Prostate gland (tissue), 2 donors: ENCODE results near the gene PLEKHG2. TPM values are rescaled to one million over a fixed set of nuclear protein-coding genes. Genes with fewer than 3 reads are reported as not detected.

Experiments
- DNase-seq: peaks from one replicate; pipeline ENCODE4 v3.0.0-alpha.2; 2019; ENCODE audit warnings: low spot score
- H3K27ac ChIP-seq, 2 donors: fragments of 200-600 bp; sonication (generic); 2 replicates each; pipeline ENCODE4 v1.5.1; 2017 to 2019
- H3K27me3 ChIP-seq: fragments of 200-600 bp; sonication (generic); replicated peaks from 2 replicates; pipeline ENCODE4 v1.5.1; 2019; ENCODE audit not compliant: insufficient read depth
- H3K36me3 ChIP-seq, 2 donors: fragments of 200-600 bp; sonication (generic); 1 replicate in 1 of 2; 2 replicates in 1 of 2; pipeline versions ENCODE4 v1.5.1 to v1.8.1; 2017 to 2019
- H3K4me1 ChIP-seq: fragments of 200-600 bp; sonication (generic); replicated peaks from 2 replicates; pipeline ENCODE4 v1.5.1; 2019
- H3K4me3 ChIP-seq, 2 donors: fragments of 200-600 bp; sonication (generic); 2 replicates each; pipeline ENCODE4 v1.5.1; 2017 to 2019
- H3K9me3 ChIP-seq: fragments of 200-600 bp; sonication (generic); 2 replicates; pipeline ENCODE4 v1.5.1; 2017
- POLR2A ChIP-seq: fragments of 450-650 bp; IDR thresholded peaks from one replicate; pipeline ENCODE4 v1.6.1; 2016; ENCODE audit warnings: antibody characterized with exemption, mild to moderate bottlenecking
- POLR2AphosphoS5 ChIP-seq: sonication (generic); formaldehyde crosslinking; IDR thresholded peaks from one replicate; pipeline ENCODE4 v1.6.1; 2017; ENCODE audit warnings: antibody characterized with exemption
- WGBS: methylation state at CpG from one replicate; pipeline ENCODE4 v1.1.5; 2018; 5-methylcytosine and 5-hydroxymethylcytosine counted together
- intact Hi-C: fragments of 100-400 bp; cut with DNase I; formaldehyde crosslinking; loops from one replicate; pipeline ENCODE4 v1.14.2; 2022
- total RNA-seq, 2 donors: library from RNA; depleted of rRNA; stranded (reverse); fragments of >200 nt; gene quantifications; one replicate each; pipeline ENCODE4 v1.1.0, GENCODE V29; 2016
- TF ChIP-seq, protein P1 (sequence below), 4 experiments: fragments of 200-600 bp in 2 of 4; fragments of 450-650 bp in 2 of 4; sonication (generic) in 2 of 4; IDR thresholded peaks; 1 replicate in 3 of 4; 2 replicates in 1 of 4; pipeline ENCODE4 v1.5.1; 2016 to 2019; ENCODE audit warnings: antibody characterized with exemption in 4 of 4, mild to moderate bottlenecking in 2 of 4, moderate library complexity in 2 of 4

PLEKHG2 gene
- total RNA-seq, 2 donors from 2014 or later = 14.4 to 21.1 TPM

DNA sequence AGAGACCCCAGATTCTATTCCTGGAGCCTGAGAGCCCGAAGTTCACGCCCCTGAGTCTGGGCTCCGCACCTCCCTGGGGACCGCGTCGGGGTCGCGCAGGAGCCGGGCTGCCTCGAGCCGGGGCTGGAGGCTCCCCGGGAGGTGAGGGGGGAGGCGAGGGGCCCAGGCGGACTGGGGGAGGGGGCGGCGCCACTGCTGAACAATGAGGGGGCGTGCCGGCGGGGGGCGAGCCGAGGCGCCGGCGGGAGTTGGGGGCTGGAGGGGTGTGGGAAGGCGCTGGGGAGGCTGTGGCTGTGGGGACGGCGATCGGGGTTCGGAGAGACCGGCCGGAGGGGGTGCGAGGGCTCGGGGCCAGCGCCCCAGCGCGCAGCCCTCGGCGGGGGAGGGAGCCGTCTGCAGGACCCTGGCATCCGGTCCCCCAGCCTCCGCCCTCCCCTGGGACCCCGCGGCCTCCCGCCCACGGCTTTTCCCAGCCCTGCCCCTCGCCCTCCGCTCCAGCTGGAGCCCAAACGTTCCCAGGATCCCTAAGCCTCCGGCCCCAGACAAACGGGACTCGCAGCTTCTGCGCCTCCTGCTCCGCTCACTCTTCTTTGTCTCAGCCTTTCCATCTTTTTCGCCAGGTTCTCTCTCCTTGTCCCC, 922 bp downstream of the PLEKHG2 start:
- DNase-seq = peak; percentile 39
- no peaks in the 10 kb centered on the region for H3K27me3 ChIP-seq
- no peaks in the 10 kb centered on the region for H3K4me1 ChIP-seq
- peaks cover 2 to 3% of the 10 kb centered on the region in 2 donors for H3K36me3 ChIP-seq
- intact Hi-C loops = loop anchor here (5.0 kb wide), 1 partner anchor 71 kb away; the partner anchor contains the start of gene SAMD4B
- H3K9me3 ChIP-seq = no peaks in the 10 kb centered on the region
- TF ChIP-seq, protein P1, sequence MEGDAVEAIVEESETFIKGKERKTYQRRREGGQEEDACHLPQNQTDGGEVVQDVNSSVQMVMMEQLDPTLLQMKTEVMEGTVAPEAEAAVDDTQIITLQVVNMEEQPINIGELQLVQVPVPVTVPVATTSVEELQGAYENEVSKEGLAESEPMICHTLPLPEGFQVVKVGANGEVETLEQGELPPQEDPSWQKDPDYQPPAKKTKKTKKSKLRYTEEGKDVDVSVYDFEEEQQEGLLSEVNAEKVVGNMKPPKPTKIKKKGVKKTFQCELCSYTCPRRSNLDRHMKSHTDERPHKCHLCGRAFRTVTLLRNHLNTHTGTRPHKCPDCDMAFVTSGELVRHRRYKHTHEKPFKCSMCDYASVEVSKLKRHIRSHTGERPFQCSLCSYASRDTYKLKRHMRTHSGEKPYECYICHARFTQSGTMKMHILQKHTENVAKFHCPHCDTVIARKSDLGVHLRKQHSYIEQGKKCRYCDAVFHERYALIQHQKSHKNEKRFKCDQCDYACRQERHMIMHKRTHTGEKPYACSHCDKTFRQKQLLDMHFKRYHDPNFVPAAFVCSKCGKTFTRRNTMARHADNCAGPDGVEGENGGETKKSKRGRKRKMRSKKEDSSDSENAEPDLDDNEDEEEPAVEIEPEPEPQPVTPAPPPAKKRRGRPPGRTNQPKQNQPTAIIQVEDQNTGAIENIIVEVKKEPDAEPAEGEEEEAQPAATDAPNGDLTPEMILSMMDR (IDR thresholded peaks at IDR 0.05) = no peak
- TF ChIP-seq POLR2A (no peak), POLR2AphosphoS5 (no peak)
- WGBS = 4% methylated on average over 17 of the region's 54 CpGs
- H3K4me3 ChIP-seq = peak overlapping the region; percentile 73 to 76
- H3K27ac ChIP-seq = peak overlapping the region; percentile 100

DNA sequence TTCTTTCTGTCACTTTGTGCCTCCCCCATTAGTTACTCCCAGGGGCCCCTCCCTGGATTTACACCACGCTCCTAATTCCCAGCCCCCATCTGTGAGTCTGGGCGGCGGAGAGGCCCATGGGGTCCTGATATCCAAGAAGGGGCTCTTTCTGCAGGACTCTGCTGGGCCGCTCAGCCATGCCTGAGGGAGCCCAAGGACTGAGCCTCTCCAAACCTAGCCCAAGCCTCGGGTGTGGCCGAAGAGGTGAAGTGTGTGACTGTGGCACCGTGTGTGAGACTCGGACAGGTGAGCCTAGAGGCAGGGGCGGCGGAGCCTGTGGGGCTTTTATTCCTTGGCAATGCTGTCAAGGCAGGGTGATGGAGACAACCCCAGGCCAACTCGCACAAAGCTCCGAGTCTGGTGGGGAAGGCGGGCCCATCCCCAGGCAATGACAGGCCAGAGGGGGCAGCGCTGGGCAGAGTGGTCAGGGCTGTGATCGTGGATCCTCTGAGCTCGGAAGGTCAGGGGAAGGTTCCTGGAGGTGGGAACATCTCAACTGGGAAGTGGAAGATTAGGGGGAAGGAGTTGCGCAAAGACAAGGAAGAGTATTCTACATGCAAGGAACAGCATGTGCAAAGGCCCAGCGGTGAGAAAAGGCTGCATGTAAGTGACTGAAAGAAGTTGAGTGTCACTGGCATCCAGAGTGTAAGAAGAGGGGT, 1.6 kb downstream of the PLEKHG2 start:
- Histone ChIP-seq H3K27ac (peak overlapping the region; percentile 100), H3K4me3 (peak overlapping the region; percentile 73 to 76), H3K4me1 (no peaks in the 10 kb centered on the region), H3K27me3 (no peaks in the 10 kb centered on the region), H3K36me3 (no peaks in the 10 kb centered on the region), H3K9me3 (no peaks in the 10 kb centered on the region)
- intact Hi-C loops = loop anchor here (5.0 kb wide), 1 partner anchor 72 kb away; the partner anchor contains the start of gene SAMD4B
- DNase-seq = no peak
- TF ChIP-seq POLR2A (no peak), POLR2AphosphoS5 (no peak)
- WGBS = 20% methylated on average over 18 of the region's 18 CpGs

DNA sequence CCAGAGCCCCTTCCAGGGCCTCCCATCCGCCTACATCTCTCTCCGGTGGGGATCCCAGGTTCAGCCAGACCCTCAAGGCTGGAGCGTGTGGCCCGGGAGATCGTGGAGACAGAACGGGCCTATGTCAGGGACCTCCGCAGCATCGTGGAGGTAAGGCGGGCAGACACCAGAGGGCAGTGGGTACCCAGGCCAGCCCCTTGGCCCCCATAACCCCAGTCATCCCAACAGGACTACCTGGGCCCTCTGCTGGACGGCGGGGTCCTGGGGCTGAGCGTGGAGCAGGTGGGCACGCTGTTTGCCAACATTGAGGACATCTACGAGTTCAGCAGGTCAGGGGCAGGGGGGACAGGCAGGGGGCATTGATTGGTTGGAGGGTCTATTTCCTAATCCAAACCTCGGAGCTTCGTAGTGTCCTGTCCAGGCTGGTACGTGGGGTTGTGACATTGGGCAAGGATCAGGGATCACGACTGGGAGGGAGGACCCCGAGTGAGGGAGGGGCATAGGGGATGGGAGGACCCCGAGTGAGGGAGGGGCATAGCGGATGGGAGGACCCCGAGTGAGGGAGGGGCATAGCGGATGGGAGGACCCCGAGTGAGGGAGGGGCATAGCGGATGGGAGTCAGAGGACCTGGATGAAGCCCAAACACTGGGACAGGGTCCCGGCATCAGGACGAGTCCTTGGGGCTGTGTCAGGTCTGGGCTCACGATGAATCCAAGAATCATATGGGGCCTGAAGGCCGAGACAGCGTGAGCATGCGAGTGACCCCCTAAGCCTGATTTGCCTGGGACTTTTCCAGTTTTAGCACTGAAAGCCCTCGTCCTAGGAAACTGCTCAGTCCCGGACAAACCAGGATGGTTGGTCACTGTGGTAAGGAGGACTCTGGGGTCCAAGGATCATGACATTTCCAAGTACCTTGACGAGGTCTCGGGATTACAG, 2.9 kb downstream of the PLEKHG2 start:
- no peaks in the 10 kb centered on the region for H3K27me3 ChIP-seq
- intact Hi-C loops = no loop called here
- DNase-seq = no peak
- peak overlapping the region in 1 of 2 donors; percentile 100 for H3K27ac ChIP-seq
- no peaks in the 10 kb centered on the region for H3K9me3 ChIP-seq
- H3K36me3 ChIP-seq = no peaks in the 10 kb centered on the region
- TF ChIP-seq POLR2AphosphoS5 (no peak), POLR2A (no peak)
- TF ChIP-seq, protein P1 (IDR thresholded peaks at IDR 0.05) = no peak
- H3K4me1 ChIP-seq = no peaks in the 10 kb centered on the region
- no peak overlapping the region for H3K4me3 ChIP-seq
- WGBS = 57% methylated on average over 35 of the region's 35 CpGs

DNA sequence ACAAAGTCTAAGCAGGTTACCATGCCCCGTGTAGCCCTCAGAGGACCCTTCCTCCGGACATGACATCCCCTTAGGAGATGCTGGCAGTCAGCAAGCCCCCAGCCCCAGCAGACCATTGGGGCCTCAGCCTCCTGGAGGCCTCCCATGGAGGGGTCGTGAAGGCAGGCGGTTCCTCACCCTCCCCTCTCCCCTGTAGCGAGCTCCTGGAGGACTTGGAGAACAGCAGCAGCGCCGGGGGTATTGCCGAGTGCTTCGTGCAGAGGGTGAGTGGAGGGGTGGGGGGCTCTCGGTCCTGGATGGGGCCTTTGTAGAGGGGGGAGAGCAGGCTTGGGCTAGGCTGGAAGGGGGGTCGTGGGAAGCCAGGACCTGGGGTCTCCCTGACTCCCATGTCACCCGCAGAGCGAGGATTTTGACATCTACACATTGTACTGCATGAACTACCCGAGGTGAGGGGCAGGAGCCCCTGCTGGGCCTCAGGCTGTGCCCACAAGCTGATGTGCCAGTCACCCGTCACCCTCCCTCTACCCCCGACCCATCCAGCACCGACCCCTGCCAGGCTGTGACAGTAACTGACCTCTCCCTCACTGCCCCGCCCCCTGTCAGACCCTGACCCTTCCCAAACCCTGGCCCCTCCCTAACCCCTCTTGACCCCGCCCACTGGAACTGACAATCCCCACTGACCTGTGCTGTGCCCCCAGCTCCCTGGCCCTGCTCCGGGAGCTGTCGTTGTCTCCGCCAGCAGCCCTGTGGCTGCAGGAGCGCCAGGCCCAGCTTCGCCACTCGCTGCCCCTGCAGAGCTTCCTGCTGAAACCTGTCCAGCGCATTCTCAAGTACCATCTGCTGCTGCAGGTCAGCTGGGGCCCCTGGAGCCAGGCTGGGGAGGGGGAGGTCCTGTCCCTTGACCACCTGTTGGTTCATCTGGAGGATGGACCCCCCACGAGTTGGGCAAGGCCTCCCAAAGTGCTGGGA, 4.0 kb downstream of the PLEKHG2 start:
- TF ChIP-seq POLR2A (no peak), POLR2AphosphoS5 (no peak)
- TF ChIP-seq, protein P1 (IDR thresholded peaks at IDR 0.05) = no peak
- DNase-seq = no peak
- intact Hi-C loops = no loop called here
- Histone ChIP-seq H3K9me3 (no peaks in the 10 kb centered on the region), H3K4me1 (no peaks in the 10 kb centered on the region), H3K4me3 (no peak overlapping the region), H3K27ac (no peak overlapping the region), H3K36me3 (no peaks in the 10 kb centered on the region), H3K27me3 (no peaks in the 10 kb centered on the region)
- WGBS = 71% methylated on average over 18 of the region's 27 CpGs
